SU-DHL-6 (cell line): ENCODE measurements around the gene NAV2.

ENCODE experiments used
- EZH2phosphoT487 ChIP-seq: fragments of 200-600 bp; sonication (generic), shearing (Covaris generic); conservative IDR thresholded peaks from 2 replicates; pipeline ENCODE4 v1.6.1; 2018; ENCODE audit warnings: mild to moderate bottlenecking, antibody characterized with exemption, low read length, moderate library complexity, mixed read lengths
- TF ChIP-seq, protein P1 (sequence below): fragments of 200-600 bp; sonication (generic); IDR thresholded peaks from one replicate; pipeline ENCODE4 v1.5.1; 2017; ENCODE audit warnings: antibody characterized with exemption, mild to moderate bottlenecking, low read length, moderate library complexity; ENCODE audit not compliant: insufficient read depth, poor library complexity, severe bottlenecking

DNA sequence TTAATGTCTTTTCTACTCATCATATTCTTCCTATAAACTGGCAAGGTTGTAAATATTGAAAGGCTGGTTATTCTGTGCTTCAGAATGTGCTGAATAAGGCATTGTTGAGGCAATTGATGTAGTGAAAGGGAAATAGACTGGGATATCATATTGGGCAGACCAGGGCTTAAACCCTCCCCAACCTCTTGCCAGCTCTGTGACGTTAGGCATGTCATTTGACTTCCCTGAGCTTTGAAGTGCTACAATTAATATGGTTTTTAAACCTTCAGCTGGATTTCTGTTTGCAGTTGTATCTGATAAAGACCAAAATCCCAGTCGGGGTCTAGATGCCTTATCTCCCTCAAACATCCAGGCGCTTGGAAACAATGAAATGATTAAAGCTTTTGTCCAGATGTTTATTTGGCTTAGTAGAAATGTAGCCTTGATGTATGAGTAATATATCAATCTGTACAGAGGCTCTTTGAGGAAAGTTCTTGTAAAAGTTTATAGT lies 239.5 kb downstream of the NAV2 start:
- TF ChIP-seq, protein P1, sequence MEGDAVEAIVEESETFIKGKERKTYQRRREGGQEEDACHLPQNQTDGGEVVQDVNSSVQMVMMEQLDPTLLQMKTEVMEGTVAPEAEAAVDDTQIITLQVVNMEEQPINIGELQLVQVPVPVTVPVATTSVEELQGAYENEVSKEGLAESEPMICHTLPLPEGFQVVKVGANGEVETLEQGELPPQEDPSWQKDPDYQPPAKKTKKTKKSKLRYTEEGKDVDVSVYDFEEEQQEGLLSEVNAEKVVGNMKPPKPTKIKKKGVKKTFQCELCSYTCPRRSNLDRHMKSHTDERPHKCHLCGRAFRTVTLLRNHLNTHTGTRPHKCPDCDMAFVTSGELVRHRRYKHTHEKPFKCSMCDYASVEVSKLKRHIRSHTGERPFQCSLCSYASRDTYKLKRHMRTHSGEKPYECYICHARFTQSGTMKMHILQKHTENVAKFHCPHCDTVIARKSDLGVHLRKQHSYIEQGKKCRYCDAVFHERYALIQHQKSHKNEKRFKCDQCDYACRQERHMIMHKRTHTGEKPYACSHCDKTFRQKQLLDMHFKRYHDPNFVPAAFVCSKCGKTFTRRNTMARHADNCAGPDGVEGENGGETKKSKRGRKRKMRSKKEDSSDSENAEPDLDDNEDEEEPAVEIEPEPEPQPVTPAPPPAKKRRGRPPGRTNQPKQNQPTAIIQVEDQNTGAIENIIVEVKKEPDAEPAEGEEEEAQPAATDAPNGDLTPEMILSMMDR, result no peak
- no peak for TF ChIP-seq EZH2phosphoT487
